HG03378 (cell line): ENCODE data around the gene CCDC192.

Experiments used
- ATAC-seq: cut with Tn5 transposase; IDR thresholded peaks from one replicate; pipeline ENCODE4 v1.9.1; 2021; ENCODE audit warnings: mild to moderate bottlenecking, moderate library complexity; ENCODE audit not compliant: unreplicated experiment

Gene CCDC192

DNA sequence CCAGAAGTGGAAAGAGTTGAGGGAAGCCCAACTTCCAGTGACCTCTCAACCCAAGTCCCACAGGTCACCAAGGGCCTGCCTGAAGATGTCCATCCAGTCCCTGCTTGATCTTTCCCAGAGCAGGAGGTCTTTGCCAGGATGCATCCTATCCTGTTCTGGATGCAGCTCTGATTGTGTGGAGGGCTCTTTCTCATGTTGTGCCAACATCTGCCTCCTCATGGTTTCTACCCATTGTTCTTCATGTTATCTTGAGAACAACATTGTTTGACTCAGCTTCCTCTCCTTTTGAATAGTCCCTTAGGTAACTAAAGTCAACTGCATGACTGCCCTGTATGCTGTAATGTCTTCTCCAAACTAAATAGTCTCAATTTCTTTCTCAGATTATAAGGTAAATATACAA is 169.3 kb downstream of the CCDC192 start:
- no peak for ATAC-seq

DNA sequence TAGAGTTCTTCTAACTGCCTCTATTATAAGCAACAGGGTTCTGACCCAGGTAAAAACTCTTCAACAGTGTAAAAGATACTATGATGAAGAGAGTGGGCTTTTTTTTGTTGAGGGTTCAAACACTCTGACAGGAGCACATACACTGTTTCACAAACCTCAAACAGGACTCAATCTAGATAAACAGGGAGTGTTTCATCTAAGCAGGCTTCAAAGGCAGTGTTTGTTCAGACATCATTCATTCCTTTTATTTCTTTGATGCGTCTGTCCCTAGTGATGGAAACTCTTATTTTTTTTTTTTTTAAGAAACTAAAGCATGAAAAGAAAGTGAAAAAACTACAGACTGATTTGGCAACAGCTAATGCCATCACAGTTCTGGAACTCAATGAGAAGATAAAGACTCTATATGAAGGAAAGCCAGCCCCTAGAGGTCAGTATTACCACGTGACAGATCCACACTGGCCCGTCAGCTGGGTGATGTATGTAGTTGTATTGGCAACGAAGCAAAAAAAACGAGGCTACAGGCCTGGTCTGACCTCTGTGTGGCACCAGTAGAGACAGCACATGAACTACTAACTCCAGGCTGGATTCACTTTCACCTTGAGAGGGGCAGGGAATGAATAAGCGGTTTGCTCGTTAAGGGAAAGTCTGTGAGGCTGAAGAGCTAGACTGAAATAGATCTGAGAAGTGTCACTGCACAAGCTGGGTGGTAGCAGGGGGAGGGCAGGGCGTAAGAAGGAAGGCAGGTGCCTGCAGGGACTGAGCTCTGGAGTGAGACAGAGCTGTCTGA is 172.2 kb downstream of the CCDC192 start:
- ATAC-seq, result peak; percentile 91

DNA sequence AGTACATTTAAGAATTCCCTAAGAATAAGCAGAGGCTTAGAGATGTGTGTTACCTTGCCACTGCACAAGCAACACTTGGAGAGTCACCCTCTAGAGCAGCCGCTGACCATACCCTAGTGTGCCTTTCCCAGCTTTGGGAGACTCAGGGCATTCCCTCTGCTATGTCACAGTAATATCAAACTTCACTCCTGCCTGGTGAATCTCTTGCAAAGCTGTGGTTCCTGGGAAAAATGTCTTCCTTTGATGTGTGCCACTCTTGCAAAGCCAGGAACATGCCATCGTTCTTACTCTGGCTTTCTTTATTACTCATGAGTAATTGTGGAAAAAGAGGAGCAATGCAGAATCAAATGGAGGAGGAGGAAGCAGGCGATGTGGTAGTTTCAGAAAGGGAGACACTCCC is 173.2 kb downstream of the CCDC192 start:
- ATAC-seq, result no peak

DNA sequence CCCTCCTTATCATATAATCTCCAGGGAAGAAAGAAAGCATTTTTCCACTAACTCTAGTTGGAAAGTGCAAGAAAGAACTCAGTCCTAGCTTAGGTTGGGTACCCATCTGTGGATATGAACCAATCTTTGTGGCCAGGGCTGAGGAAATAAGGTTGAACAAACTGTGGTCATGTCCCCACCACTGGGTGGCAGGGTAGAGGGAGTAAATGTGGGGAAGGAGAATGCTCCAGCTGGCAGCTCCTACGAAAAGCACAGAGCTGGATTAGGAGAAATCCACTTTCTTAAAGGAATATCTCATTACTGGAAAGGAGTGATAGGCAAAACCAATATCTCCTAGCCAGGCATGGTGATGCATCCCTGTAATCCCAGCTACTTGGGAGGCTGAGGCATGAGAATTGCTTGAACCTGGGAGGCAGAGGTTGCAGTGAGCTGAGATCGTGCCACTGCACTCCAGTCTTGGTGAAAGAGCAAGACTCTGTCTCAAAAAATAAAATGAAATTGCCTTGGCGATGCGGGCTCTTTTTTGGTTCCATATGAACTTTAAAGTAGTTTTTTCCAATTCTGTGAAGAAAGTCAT is 175.1 kb downstream of the CCDC192 start:
- no peak for ATAC-seq

DNA sequence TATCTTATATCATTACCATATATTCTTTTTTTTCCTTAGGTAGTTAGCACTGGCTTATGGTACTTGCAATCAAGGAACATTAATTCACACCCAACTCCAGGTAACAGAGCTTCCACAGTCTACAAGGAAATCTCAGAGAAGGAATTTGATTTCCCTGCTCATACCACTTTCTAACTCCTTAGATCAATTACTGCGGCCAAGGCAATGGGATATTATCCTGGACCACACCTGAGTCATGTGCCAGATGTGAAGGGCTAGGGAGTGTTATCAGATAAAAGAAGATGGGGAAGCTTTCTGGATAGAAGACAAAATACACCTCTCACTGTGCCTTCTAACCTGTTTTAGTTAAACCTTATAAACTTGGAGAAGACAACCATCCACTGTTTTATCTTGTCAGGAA is 181.2 kb downstream of the CCDC192 start:
- ATAC-seq, result no peak

DNA sequence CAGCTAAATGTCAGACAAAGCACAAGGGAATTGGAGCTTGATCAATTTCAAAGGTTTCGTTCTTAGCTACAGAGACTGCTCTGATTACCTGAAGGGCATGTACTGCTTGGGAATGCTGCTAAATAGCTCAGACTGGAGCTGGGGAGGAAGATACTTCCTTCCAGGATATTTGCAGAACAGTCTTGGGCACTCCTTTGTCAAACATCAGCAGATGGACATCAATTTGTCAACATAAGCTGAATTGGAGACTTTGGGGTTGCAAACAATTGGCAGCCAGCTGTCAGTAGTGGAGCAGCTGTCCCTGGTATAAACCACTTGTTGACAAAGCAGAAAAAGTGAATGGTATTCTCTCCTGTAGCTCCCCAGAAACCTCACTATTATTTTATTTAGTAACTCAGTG is 182.0 kb downstream of the CCDC192 start:
- no peak for ATAC-seq

DNA sequence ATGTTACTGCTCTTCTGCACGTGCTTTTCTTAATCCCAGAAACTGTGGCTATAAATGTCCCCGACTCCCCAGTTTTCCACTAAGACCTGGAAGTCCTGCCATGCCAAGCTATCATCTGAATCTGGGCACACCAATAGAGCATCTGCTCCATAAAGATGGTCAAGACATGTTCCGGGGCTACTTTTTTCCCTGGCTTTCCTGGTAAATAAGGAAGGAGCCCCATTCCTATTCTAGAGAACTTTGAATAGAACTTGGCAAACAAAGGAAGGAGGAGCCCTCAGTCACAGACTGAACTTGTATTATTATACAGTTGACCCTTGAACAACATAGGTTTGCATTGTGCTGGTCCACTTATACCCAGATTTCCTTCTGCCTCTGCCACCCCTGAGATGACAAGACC is 182.9 kb downstream of the CCDC192 start:
- ATAC-seq, result no peak

DNA sequence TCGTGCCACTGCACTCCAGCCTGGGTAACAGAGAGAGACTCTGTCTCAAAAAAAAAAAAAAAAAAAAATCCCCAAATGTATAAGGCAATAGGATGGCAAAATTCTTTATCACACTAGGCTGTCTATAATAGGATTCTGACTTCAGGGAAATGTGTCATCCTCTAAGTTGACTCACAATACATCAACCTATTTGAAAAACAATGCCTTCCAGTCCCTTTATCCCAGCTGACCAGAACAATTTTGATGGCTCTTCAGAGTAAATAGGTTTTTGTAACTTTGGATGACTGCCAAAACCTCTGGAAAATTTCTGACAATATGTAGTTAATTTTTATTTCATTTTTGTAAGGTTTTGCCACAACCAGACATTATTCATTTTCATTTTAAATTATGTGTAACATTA is 184.1 kb downstream of the CCDC192 start:
- no peak for ATAC-seq

DNA sequence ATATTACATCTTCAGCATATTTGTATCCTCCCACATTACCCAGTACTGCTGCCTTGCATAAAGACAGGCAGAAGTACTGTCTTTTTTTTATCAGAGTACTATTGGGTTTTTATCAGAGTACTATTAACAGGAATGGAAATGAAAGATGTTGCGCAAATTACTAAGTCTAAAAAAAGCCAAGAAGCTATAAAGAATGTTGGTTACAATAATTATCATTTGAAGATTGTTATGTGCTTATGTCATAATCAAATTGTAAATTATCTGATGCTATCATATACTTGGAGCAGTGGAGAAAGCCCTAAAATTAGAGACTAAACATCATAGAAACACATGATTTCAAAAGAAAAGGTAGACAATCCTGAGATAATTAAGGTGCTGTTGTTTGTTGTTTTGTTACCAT is 188.8 kb downstream of the CCDC192 start:
- no peak for ATAC-seq

DNA sequence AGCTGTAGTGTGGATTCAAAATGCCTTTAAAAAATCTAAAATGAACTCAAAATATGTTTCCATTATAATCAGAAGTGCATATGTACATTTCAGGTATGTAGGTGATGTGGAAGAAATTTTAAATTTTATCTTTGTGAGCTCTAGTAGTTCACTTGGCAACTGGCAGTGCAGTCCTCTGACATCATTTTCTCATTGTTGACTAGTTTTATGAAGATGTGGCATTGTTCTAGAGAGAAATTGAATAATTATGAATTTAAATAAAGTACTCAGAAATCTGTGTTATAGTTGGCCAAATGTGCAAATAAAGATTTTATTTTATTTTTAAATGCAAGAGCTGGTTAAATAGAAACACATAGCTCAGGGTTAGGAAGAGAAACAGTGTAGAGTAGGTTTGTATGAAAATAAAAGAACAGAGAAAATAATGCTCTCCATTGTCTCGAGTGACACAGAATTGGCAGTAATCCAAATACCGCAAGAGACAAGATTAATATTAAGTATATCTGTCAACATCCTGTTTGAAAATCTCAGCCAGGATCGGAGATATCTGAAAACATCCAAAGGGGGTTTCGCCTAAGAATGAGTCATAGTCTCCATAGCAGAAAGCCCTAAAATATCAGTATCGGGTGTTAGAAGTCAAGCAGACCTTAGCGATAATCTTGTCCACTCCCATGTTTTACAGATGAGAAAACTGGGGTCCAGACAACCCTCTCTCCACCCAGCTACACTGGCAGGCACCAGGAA is 189.4 kb downstream of the CCDC192 start:
- no peak for ATAC-seq

DNA sequence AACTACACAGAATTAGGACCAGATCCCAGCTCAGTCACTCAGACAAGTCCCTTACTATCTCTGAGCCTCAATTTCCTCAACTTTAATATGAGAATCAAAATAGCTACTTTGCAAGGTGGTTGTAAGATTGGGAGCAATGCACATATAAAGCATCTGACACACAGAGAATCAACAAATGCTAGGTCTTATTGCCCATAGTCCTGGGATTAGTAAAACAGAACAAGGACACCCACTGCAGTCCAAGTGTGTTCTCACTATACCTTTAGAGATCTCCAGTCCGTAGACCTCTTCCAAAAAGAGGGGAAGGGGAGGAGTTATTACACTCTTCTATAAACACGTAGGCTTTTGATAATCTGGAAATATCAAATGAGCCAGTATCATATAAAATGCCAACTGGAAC is 190.0 kb downstream of the CCDC192 start:
- ATAC-seq, result no peak

DNA sequence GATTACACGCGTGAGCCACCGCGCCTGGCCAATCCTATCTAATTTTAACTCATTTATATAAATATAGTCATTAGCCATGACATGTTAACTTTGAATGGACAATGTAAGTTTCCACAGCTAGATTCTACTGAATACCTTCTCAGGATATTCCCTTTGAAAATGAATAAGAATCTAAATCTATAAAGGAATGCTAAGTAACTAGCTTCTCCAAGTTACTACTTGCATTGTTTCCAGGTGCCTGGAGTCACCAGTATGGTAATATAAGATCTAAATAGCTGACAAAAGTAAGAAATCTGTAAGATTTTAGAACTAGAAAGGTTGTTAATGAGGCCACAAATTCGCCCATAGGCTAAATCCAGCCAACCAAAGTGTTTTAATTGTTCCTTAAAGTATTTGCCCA is 191.3 kb downstream of the CCDC192 start:
- ATAC-seq, result no peak

DNA sequence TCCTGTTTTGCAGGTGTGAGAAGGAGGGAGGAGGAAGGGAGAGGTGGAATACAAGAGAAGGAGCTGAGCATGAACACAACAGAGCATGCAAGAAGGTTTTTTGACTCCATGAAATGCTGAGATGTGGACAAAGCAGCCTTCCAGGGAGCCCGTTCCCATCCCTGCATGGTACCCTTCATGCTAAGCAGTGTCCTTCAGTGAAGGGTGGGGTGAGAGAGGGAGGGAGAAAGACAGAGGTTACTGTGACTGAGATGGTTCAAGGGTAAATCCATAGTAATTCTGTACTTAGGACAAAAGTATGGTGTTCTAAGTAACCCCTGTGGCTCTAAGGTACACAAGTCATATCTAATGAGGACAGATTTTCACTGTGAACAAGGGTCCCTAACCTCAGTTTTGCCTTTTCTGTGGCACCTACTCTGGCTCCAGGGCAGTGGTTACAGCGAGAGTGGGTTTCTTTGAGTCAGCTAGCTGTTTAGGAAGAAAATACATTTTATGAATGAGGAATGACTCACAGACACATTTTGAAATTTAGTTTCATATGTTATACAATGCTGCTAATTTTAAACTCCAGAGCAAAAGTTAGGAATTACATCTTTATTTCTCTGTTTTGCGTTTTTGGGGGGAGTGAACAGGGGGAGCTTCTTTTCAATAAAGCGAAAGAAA is 195.5 kb downstream of the CCDC192 start:
- ATAC-seq, result no peak

DNA sequence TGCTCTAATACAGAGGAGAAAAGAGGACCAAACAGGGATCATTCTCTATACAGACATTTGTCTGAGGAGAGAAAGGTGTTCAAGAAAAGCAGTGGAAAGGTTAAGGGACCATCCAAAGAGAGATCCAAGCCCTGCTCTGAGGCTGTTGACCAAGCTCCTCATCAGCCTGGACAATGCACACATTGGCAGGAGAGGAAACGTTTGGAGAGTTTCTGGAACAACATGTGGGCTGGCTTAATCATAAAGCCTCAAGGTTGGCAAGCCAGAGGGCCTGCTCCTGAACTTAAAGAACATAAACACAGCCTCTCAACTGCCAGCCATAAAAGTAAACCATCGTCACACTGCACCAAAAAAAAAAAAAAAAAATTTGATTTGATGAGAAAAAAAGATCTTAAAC is 196.0 kb downstream of the CCDC192 start:
- no peak for ATAC-seq

DNA sequence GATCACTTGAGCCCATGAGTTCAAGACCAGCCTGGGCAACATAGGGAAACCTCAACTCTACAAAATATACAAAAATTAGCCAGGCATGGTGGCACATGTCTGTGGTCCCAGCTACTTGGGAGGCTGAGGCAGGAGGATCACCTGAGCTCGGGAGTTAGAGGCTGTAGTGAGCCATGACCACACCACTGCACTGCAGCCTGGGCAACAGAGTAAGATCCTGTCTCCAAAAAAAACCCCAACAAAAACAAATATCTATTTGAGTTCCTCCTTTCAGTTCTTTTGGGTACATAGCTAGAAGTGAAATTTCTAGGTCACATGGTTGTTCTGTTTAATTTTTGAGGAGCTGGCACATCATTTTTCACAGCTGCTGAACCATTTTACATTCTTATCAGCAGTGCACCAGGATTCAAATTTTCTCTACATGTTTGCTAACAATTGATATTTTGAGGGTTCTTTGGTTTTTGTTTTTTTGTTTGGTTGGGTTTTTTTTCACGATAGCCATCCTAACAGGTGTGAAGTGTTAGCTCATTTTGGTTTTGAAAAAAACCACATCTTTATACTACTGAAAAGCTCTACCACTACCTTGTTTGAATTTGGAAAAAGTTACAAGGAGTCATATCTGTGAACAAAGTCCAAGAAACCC is 203.5 kb downstream of the CCDC192 start:
- ATAC-seq, result no peak

DNA sequence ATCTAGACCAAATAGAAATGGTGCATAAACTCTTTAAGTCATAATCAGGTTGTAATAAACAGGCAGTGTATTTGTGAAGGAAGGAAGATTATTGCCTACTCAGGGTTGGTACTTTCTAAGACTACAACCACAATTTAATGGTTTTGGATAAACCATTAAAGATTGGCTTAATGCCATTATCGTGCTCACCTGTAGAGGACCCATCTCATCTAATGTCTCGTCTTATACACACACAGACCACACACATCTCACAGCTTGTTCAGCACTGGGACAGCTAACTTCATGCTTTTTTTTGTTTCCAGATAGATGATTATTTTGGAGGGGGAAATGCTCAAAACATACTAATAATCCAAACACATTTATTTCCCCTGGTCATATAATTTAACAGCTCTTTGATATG is 204.7 kb downstream of the CCDC192 start:
- no peak for ATAC-seq

DNA sequence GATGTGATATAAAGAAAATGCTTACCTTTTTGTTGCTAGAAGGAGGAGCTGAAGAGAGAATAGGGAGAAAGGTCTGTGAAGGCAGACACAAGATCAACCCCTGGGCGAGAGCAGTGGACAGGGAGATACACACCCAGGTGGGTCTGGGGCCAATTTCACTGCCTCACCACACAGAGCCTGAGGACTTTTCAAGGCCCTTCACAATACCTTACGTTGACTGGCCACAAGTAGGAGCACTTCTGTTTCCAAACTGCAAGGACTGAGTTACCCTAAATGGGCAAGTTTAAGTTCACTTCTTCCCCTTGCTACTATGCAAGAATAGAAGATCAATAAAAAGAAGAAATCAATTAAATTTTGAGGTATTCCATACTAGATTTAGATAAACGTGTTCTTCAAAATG is 205.9 kb downstream of the CCDC192 start:
- peak; percentile 86 for ATAC-seq

DNA sequence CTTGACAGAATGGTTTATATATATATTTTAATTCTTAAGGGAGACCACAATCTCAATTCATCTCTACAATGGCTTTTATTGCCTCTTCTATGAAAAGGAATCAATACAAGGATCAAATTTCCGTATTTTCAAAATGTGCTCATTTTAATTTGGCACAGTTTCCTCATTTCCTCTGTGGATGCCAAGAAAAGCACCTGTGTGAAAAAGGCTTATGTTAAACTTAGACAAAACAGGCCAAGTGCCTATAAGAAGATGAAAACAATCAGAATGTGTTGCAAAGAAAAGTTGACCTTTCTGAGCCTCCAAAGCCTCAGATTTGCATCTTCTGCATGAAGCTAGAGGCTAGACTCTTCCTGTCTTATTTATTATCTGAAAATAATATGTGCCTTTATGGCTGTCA is 206.6 kb downstream of the CCDC192 start:
- ATAC-seq, result no peak

DNA sequence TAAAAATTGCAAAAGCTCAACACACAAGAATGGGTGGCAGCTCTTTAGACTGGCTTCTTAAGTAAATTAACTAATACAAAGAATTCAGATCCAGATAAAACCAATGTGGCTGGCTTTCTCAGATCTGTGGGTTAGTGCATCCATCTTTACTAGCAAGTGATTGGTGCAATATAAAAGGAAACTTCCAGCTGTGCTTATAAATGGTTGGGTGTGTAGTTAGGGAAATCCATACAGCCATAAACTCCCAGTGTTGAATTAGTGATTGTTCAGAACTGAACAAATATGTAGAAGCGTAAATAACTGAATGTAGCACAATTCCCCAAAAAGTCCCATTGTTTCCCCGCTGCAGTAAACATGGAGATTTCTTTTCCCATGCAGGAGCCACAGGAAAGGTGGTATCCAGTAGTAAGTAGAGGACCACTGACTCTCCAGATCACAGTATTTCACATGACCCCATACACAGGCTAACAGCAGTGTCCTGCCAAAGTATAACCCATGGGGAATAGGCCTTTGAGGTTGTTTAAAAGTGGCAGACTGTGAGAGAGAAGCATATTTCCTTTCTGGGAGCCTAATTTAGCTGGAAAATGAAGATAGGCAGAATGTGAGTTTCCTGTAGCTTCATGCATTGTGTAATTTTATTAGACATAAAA is 207.2 kb downstream of the CCDC192 start:
- ATAC-seq, result no peak

DNA sequence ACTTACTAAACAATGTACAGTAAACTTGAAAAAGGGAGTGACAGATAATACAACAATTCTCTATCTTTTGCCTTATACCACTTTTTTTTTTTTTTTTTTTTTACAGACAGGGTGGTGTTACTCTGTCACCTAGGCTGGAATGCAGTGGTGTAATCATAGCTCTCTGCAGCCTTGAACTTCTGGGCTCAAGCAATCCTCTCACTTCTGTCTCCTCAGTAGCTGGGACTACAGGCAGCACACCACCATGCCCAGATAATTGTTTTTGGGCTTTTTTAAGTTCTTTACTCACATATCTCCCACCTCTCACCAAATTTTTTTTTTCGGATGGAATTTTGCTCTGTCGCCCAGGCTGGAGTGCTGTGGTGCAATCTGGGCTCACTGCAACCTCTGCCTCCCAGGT is 208.4 kb downstream of the CCDC192 start:
- no peak for ATAC-seq

DNA sequence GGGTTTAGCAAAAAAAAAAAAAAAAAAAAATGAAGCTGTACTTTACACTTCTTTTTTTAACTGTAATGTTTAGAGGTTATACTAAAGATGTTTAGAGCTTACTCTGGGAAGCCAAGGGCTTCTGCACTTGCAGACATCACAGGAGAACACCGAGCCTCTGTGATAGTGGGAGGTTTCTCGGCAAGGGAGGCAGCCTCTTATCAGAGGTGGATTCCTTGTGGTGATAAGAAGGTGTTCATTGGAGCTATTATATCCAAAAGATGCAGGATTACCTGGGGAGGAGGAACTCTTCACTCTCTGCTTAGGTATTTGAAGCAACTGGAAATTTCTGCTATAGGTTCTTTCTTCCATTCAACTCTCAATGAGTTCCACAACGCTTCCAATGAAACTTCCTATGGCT is 209.2 kb downstream of the CCDC192 start:
- ATAC-seq, result no peak
